Measurements from ENCODE around the gene NEK4. TPM values are rescaled to one million over a fixed set of nuclear protein-coding genes. Genes with fewer than 3 reads are reported as not detected.

NEK4 gene
- total RNA-seq, 1 donor from 2014 or later: 11.6 TPM

DNA sequence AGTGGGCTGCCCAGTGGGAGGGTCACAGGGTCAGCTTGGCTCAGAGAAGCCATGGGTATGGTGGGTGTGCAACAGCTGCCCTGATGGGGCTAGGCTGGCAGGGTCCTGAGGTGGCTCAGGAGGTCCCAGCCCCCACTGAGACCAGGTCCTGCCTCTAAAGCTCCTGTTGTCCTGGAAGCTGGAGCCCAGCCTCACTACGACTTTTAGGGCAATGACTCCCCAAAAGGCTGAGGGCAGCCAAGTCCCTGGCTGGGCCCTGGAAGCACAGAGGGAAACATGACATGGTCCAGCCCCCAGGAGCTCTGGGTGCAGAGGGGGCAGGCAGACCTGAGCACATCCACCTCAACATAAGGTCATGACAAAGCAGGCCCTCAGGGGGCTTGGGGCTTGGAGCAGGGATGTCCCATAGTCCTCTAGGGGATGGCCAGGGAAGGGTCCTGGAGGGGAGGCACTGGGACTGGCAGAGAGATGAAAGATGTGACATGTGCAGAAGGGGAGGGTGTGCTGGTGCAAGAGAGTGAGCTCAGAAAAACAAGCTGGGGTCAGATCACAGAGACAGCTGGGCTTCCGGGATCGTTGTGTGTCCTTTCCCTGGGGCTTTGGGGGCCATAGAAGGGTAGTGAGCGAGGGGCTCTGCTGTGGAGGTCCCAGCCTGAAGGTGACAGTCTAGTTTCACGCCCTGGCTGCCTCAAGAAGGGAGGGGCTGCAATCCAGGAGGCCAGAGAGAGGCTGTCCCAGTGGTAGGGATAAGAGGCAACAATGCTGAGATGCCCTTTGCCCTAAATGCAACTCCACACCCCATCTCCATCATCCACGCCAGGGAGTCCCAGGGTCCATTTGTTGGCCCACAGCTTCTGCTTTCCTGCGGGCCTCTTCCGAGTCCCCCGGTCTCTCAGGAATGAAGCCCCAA, 23.2 kb upstream of the NEK4 start:
- DNase-seq (ENCODE audit: low read depth in 2 of 2): no peak

DNA sequence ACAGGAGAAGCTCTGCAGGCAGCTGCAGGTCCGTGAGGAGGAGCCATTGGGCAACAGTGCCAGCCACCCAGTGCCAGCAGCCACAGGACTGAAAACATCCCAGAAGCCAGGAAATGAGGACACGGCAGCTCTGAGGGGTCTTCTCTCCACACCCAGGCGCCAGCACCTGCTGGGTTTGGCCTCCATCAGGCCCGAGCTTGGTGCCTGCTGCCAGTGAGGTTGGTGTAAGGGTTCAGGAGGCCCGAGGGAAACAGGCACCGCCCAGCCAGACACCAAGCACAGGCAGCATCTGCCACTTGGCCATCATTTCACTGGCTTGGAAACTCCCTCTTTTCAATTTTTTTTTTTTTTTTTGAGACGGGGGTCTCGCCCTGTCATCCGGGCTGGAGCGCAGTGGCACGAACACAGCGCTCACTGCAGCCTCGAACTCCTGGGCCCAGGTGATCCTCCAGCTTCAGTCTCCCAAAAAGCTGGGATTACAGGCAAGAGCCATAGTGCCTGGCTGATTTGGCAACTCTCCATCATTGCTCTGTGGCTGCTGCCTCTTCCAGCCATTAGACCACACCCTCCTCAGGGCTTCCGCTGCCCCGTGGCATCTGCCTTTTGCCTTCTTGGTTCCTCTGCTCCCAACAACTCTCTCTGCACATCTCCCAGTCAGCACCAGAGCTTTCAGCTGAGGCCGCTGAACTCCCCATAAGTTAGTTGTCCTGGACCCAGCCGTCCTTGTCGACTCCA, 22.4 kb upstream of the NEK4 start:
- DNase-seq (ENCODE audit: low read depth in 2 of 2): no peak

DNA sequence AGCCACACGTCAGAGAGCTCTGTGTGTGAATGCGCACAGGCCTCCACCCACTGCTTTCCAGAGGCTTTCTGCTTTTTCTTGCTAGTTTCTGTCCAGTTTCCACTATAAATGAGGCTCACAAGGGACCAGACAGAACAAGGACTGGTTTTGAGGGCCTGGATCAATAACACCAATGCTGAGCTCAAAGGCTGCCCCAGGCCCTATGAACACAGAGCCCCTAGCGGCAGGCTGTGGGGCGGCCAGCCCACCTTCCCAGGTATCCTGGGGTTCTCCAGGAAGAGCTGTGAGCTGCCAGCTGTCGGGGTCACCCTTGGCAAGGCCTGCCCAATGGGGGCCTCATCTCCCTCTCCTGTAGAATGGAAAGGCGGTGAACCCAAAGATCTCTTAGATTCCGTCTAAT, 21.7 kb upstream of the NEK4 start:
- DNase-seq (ENCODE audit: low read depth in 2 of 2): no peak

DNA sequence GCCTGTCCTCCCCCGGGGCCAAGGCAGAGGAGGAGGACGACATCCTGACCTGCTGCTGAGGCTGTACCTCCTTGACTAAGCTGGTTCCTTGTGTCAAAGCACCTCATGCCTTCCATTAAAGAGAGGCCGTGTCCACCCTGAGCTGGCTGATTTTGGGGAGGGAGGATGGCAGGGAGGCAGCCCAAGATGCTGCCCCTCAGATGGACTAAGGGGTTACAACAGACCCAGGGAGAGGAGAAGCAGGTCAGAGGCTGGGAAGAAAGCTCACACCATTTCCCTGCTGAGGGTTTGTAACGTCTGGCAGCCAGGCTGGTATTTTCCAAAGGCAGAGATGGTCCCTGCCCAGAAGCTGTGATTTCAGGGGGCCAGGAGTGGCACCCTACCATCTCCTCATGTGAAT, 21.2 kb upstream of the NEK4 start:
- DNase-seq (ENCODE audit: low read depth in 2 of 2): no peak

DNA sequence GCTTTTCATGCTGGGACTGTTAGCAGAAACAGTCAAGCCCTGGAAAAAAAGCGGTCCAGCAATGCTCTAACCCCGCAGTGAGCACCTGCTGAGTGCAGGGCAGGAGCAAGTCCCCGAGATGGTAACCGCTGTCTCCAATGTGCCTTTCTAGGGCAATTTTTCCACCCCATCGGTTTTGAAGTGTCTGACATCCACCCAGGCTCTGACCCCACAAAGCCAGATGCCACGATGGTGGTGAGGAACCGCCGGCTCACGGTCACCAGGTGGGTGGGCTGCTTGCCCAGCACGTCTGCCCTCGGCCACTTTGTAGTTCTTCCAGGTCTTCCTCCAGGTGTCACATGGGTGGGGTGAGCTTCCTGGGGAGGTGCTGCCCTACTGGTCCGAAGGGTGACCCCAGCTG, 20.6 kb upstream of the NEK4 start:
- no peak for DNase-seq (ENCODE audit: low read depth in 2 of 2)

DNA sequence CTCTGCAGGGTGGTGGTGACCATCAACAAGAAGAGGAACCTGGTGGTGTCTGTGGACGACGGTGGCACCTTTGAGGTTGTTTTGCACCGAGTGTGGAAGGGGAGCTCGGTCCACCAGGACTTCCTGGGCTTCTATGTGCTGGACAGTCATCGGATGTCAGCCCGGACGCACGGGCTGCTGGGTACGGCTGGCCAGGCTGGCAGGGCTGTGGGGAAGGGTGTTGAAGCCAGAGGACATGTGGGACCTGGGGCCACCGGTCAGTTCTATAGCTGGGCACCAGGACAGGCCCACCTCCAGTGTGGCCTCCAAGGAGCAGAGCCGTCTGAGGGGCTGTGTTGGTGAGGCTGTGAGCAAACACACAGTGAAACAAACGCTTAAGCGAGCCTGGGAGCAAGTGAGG, 20.0 kb upstream of the NEK4 start:
- no peak for DNase-seq (ENCODE audit: low read depth in 2 of 2)

DNA sequence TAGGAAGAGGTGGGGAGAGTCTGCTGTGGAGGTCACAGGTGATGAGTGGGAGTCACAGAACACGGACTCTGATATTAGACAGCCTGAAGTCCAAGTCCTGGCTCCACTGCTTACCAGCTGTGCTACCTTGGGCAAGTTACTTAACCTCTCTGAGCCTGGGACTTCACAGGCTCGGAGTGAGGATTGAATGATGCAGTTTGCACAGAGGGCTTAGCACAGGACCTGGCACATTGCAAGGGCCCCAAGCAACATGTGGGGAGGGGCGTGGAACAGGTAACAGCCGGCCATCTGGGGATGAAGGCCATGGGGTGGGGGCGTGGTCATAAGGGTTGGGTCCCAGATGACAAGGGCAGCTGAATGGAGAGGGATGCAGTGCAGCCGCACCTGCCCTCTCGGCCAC, 19.6 kb upstream of the NEK4 start:
- DNase-seq (ENCODE audit: low read depth in 2 of 2): no peak

DNA sequence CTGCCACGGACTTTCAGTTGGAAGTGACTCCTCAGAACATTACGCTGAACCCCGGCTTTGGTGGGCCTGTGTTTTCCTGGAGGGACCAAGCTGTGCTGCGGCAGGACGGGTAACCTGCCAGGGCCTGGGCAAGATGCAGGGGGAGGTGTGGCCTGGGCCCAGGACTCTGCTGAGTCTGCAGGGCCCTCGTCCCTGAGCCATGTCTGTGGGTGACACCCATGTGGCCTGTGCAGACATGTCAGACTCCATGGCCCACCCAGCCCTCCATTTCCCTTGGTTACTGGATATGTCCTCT, 19.0 kb upstream of the NEK4 start:
- no peak for DNase-seq (ENCODE audit: low read depth in 2 of 2)

DNA sequence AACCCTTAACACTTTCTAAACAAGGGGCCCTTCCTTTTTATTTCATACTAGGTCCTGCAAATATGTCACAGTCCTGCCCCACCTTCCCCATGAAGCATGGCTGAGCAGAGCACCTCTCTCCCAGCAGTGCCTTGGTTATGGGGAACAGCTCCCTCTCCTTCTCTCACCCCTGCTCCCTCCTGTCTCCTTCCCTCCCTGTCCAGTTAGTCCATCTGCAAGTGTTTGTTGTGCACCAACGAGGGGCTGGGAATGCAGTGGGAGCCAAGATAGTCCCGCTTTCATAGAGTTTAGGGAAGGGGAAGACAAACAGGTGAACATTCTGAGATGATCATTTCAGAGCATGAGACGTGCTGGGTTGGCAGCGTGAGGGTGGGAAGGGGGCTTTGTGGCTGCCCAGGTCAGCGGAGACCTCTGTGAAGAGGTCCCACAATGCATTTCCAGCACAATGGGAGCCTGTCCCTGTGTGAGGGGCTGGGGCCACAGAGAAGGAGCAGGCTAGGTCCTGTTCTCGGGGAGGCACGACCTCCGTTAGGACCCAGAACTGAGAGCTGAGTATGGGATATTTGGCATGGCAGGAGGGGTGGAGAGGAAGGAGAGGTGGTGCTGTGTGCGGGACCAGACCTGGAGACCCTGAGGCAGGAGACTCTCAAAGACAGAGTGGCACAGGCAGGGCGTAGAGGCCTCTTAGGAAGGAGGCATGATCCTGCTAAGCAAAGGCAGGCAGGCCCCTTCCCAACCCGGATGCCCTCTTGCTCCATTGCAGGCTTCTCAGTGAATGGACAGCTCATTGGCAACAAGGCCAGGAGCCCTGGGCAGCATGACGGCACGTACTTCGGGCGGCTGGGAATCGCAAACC, 18.4 kb upstream of the NEK4 start:
- DNase-seq (ENCODE audit: low read depth in 2 of 2): no peak

DNA sequence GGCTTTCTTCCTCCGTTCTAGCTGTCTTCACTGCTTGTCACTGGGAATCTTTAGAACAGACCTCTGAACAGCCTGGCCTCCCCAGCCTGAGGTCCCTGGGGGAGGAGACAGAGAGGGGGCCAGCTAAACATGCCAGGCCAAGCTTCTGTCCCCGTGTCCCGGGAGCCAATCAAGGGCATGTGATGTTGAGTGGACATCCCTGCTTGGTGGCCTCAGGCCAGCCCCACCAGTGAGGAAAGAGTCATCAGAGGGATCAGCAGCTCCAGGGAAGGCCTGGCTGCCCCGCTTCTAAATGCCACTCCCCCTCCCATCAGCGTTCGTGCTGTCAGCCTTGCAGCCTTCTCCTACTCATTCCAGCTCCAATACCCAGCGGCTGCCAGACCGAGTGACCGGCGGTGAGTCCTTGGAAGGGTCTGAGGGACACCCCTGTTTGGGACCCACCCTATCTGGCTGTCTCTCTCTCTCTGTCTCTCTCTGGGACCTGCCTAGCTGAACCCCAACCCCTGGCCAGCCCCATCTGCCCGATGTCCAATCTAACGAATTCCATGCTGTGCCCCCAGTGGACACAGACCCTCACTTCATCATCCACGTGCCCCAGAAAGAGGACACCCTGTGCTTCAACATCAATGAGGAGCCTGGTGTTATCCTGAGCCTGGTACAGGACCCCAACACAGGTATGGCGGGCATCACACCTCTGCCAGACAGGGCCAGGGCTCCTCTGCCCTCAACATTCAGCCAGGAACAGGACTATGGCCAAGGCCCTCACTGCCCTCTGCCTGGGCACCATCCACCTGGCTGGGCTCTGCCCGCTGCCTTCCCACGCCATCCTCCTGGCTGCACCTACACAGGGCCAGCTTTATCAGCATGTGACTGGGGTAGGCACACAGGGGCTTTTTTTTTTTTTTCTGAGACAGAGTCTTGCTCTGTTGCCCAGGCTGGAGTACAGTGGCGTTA, 17.2 kb upstream of the NEK4 start:
- DNase-seq (ENCODE audit: low read depth in 2 of 2): no peak

DNA sequence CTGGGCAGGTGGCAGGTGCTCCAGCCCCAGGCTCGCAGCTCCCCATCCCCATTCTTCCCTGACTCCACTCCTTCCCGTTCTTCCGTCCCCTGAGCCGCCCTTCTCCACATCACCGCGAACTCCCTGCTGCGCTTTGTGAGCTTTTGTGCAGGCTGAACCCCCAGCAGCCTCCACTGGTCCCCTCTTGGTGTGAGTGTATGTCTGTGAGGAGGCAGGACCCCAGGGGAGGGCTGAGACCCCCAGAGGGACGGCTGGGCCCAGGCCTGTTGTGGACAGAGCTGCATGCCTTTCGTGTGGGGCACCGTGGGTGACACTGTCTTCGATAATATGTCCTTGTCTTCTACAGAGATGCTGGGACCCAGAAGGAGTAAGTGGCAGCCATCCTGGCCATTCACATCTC, 16.5 kb upstream of the NEK4 start:
- no peak for DNase-seq (ENCODE audit: low read depth in 2 of 2)

DNA sequence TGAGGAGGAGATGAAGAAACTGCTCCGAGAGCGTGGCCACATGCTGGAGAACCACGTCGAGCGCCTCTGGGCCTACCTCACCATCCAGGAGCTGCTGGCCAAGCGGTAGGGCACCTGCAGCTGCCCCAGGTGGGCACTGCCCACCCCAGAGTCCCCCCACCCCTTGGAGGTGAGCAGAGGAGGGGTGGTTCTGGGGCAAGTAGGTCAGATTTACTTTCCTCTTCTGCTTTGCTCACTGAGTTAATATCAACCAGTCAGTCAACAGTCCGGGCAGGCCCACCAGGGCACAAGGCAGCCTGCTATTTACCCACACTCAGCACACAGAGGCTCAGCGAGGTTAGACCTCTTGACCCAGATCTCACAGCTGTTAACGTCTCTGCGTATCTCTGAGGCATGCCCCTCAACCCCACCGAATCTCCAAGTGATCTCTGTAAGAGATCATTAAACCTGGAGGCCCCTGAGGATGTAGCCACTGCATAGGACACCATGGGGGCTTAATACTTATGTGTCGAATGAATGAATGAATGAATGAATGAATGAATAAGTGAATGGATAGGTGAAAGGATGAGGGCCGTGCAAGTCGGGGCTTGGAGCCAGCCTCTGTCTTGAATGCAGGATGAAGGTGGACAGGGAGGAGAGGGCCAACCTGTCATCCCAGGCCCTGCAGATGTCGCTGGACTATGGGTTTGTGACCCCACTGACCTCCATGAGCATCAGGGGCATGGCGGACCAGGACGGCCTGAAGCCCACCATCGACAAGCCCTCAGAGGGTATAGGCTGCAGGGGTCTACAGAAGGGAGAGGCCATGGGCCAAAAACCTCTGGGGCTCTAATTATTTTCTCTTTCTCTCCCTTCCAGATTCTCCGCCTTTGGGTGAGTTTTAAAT, 15.8 kb upstream of the NEK4 start:
- no peak for DNase-seq (ENCODE audit: low read depth in 2 of 2)

DNA sequence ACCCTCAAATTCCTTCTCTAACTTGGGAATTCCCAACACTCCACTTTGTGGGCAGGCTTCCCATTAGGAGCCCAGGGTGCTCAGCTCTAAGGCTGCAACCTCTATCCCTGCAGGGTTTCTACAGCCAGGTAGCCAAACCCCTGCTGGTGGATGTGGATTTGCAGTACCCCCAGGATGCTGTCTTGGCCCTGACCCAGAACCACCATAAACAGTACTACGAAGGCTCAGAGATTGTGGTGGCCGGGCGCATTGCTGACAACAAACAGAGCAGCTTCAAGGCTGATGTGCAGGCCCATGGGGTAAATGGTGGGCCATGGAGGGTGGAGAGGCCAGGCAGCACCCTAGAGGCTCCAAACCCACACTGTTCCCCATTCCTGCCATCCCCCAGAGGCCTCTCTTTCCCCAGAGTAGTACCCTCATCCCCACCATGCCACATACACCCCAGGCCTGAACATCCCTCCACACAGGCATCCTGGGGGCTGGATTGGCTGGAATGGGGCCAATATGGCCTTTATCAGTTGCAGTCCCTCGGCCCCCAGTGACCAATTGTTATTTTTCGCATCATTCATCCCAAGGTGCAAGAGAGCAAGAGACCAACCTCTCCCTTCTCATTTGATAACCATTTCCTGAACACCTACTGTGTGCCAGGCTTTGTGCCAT, 14.3 kb upstream of the NEK4 start:
- DNase-seq (ENCODE audit: low read depth in 2 of 2): no peak

DNA sequence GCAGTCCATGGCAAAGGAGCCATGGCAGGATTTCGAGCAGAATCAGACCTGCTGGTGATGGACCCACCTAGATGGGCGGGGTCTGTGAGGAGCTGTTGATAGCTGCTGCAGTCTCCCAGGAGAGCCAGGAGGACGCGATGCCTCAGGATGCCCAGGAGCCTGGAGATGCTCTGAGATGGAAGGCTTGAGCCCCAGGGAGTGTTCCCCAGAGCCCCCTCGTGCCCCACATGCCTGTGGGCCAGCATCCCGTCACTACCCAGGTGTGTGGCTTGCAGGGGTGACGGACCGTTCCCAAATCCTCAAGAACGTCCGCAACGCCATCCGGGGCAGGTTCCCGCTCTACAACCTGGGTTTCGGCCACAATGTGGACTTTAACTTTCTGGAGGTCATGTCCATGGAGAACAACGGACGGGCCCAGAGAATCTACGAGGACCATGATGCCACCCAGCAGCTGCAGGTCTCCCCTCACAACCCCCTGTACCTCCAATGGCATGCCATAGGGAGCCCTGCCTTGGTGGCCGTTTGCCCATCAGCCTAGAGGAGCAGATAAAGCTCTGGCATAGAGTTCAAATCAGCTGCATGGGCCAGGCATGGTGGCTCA, 13.4 kb upstream of the NEK4 start:
- no peak for DNase-seq (ENCODE audit: low read depth in 2 of 2)

DNA sequence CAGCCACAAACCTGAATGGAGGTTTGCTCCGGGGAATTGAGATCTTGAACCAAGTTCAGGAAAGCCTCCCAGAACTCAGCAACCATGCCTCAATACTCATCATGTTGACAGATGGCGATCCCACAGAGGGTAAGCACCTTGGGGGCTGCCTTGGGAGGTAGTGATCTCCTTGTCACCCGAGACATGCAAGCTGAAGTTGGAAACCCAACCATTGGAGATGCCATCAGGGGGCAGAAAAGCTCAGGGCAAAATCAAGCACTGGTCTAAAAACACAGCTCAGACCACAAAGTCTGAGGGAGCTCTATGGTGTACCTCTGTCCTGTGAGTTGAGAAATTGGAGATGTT, 12.4 kb upstream of the NEK4 start:
- DNase-seq (ENCODE audit: low read depth in 2 of 2): no peak

DNA sequence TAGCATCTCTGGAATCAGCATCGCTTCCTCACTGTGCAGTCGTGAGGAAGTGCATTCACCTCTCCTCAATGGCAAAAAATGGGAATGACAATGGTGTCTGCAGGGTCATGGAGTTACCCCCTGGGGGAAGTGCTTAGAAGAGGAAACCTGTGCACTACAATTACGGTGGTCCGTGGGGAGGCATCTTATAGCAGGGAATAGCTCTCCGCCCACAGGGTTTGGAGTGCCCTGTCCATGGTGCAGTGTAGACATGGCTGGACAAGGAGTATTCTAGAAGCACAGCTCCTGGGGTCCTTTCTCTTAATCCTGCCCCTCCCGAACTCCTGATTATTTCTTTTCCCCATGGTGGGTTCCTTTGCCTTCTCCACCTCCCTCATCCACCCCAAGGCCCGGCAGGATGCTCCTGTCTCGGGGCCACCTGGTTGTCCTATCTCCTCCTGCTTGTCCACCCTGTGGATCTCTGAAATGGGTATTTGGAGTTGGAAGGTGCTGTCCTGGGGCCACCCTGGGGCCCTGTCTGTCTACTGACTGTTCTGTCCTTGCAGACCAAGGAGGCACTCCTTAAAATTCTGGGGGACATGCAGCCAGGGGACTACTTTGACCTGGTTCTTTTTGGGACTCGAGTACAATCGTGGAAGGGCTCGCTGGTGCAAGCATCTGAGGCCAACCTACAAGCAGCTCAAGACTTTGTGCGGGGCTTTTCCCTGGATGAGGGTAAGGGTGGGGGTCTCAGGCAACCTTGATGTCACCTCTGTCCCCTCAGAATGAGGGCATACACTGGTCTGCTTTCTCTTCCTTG, 11.9 kb upstream of the NEK4 start:
- DNase-seq (ENCODE audit: low read depth in 2 of 2): no peak

DNA sequence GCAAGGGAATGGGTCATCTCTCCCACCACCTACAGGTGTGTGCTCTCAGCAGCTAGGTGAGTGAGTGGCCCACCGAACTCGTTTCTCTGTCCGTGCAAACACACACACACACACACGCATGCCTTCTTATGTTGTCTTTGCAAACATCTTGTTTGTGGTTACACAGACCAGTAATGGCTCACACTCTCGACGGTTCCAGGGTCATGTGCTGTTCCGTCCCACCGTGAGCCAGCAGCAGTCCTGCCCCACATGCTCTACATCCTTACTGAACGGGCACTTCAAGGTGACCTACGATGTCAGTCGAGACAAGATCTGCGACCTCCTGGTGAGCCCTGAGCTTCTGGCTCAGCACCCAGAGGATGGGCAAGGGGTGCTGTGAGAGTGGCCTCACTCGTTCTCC, 11.0 kb upstream of the NEK4 start:
- no peak for DNase-seq (ENCODE audit: low read depth in 2 of 2)

DNA sequence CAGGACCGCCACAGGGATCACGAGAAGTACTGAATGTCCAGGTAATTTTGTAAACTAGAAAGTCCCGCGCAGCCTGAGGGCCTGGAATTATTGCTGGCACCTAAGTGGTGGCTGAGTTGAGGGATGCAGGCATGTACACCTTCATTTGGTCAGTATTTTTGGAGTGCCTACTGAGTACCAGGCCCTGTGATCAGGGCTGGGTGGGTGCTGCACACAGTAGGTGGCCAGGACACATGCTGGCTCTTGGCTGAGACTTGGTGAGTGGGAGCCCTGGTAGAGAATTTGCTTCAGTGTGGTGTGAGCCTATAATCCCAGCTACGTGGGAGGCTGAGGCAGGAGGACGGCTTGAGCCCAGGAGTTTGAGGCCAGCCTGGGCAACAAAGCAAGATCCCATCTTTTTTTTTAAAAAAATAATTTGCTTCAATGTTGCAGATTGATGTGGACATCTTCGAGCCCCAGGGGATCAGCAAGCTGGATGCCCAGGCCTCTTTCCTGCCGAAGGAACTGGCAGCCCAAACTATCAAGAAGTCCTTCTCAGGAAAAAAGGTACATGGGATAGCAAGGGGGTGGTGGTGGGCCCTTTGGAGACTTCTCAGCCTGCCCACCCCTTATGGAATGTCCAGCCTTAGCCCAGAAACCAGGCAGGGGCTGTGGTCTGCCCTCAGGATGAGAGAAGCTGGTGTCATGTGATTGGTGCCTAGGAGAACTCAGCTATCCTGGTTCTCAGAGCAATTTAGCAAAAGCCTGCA, 9.3 kb upstream of the NEK4 start:
- DNase-seq (ENCODE audit: low read depth in 2 of 2): no peak
